Neuron (in vitro differentiated cells): ENCODE data around the gene GKAP1.
"Not testable (repeated sequence)": the region's sequence is repeated elsewhere in the genome, so short reads cannot be mapped to it uniquely, and the experiment has no call there.

Experiments used
- H2AFZ ChIP-seq: one replicate; pipeline ENCODE4 v1.6.1; 2013; ENCODE audit warnings: low read depth, mild to moderate bottlenecking, inconsistent platforms, low read length, moderate library complexity
- H3K27me3 ChIP-seq: one replicate; pipeline ENCODE4 v1.6.1; 2013; ENCODE audit warnings: low read length; ENCODE audit not compliant: insufficient read depth
- H3K36me3 ChIP-seq: one replicate; pipeline ENCODE4 v1.6.1; 2013; ENCODE audit warnings: low read length; ENCODE audit not compliant: insufficient read depth
- H3K4me1 ChIP-seq: one replicate; pipeline ENCODE4 v1.6.1; 2013; ENCODE audit warnings: low read length; ENCODE audit not compliant: insufficient read depth
- H3K4me3 ChIP-seq: 2 replicates; pipeline ENCODE4 v1.5.1; 2013; ENCODE audit warnings: mild to moderate bottlenecking, low read length, moderate library complexity
- H3K9me3 ChIP-seq: one replicate; pipeline ENCODE4 v1.6.1; 2013; ENCODE audit warnings: low read length

Gene GKAP1

GRCh38 chr9:83778164-83778563 is 39.4 kb downstream of the GKAP1 start:
- Histone ChIP-seq H3K36me3 (peaks cover 4% of the 10 kb centered on the region), H3K9me3 (no peaks in the 10 kb centered on the region), H2AFZ (no peak overlapping the region), H3K4me3 (no peak overlapping the region), H3K27me3 (no peaks in the 10 kb centered on the region), H3K4me1 (no peaks in the 10 kb centered on the region)

- no peaks in the 10 kb centered on the region for H3K9me3 ChIP-seq
- H2AFZ ChIP-seq: no peak overlapping the region
- H3K27me3 ChIP-seq: no peaks in the 10 kb centered on the region
- H3K4me3 ChIP-seq: no peak overlapping the region
- H3K4me1 ChIP-seq: no peaks in the 10 kb centered on the region
- no peaks in the 10 kb centered on the region for H3K36me3 ChIP-seq
Measured at GRCh38 chr9:83775932-83776331, 41.6 kb downstream of the GKAP1 start.

GRCh38 chr9:83772860-83773259 is 44.7 kb downstream of the GKAP1 start:
- H3K4me1 ChIP-seq: no peaks in the 10 kb centered on the region
- no peaks in the 10 kb centered on the region for H3K36me3 ChIP-seq
- H2AFZ ChIP-seq: no peak overlapping the region
- no peaks in the 10 kb centered on the region for H3K27me3 ChIP-seq
- H3K4me3 ChIP-seq: no peak overlapping the region
- H3K9me3 ChIP-seq: no peaks in the 10 kb centered on the region

- no peaks in the 10 kb centered on the region for H3K9me3 ChIP-seq
- H3K4me3 ChIP-seq: no peak overlapping the region
- no peaks in the 10 kb centered on the region for H3K36me3 ChIP-seq
- H3K27me3 ChIP-seq: no peaks in the 10 kb centered on the region
- no peaks in the 10 kb centered on the region for H3K4me1 ChIP-seq
- no peak overlapping the region for H2AFZ ChIP-seq
Measured at GRCh38 chr9:83765376-83765775, 52.2 kb downstream of the GKAP1 start.

- Histone ChIP-seq H3K36me3 (peaks cover 3% of the 10 kb centered on the region), H3K4me3 (no peak overlapping the region), H3K9me3 (no peaks in the 10 kb centered on the region), H3K4me1 (no peaks in the 10 kb centered on the region), H2AFZ (no peak overlapping the region), H3K27me3 (no peaks in the 10 kb centered on the region)
Measured at GRCh38 chr9:83754383-83754977, 63.1 kb downstream of the GKAP1 start.

- Histone ChIP-seq H3K36me3 (peaks cover 3% of the 10 kb centered on the region), H3K4me1 (no peaks in the 10 kb centered on the region), H3K27me3 (no peaks in the 10 kb centered on the region), H3K9me3 (no peaks in the 10 kb centered on the region), H3K4me3 (no peak overlapping the region), H2AFZ (no peak overlapping the region)
Measured at GRCh38 chr9:83749706-83750105, 67.9 kb downstream of the GKAP1 start.

- Histone ChIP-seq H3K4me3 (no peak overlapping the region), H3K36me3 (no peaks in the 10 kb centered on the region), H3K27me3 (no peaks in the 10 kb centered on the region), H3K9me3 (no peaks in the 10 kb centered on the region), H3K4me1 (no peaks in the 10 kb centered on the region), H2AFZ (no peak overlapping the region)
Measured at GRCh38 chr9:83744206-83744605, 73.4 kb downstream of the GKAP1 start.

- no peaks in the 10 kb centered on the region for H3K36me3 ChIP-seq
- no peaks in the 10 kb centered on the region for H3K9me3 ChIP-seq
- no peaks in the 10 kb centered on the region for H3K4me1 ChIP-seq
- H3K4me3 ChIP-seq: no peak overlapping the region
- no peaks in the 10 kb centered on the region for H3K27me3 ChIP-seq
- no peak overlapping the region for H2AFZ ChIP-seq
Measured at GRCh38 chr9:83733739-83734138, 83.8 kb downstream of the GKAP1 start.

GRCh38 chr9:83728591-83729368 is 88.8 kb downstream of the GKAP1 start:
- not testable (repeated sequence) for H3K4me1 ChIP-seq, H2AFZ ChIP-seq, H3K4me3 ChIP-seq, H3K36me3 ChIP-seq, H3K9me3 ChIP-seq, H3K27me3 ChIP-seq

GRCh38 chr9:83724436-83724835 is 93.1 kb downstream of the GKAP1 start:
- Histone ChIP-seq H3K36me3 (no peaks in the 10 kb centered on the region), H3K9me3 (no peaks in the 10 kb centered on the region), H3K4me1 (no peaks in the 10 kb centered on the region), H3K27me3 (no peaks in the 10 kb centered on the region), H2AFZ (no peak overlapping the region), H3K4me3 (no peak overlapping the region)

- Histone ChIP-seq H3K27me3 (no peaks in the 10 kb centered on the region), H3K4me1 (no peaks in the 10 kb centered on the region), H3K4me3 (no peak overlapping the region), H3K9me3 (no peaks in the 10 kb centered on the region), H3K36me3 (no peaks in the 10 kb centered on the region), H2AFZ (no peak overlapping the region)
Measured at GRCh38 chr9:83722726-83723495, 94.7 kb downstream of the GKAP1 start.

- no peaks in the 10 kb centered on the region for H3K27me3 ChIP-seq
- H3K4me3 ChIP-seq: no peak overlapping the region
- H3K36me3 ChIP-seq: no peaks in the 10 kb centered on the region
- no peak overlapping the region for H2AFZ ChIP-seq
- no peaks in the 10 kb centered on the region for H3K9me3 ChIP-seq
- H3K4me1 ChIP-seq: no peaks in the 10 kb centered on the region
Measured at GRCh38 chr9:83721509-83721908, 96.1 kb downstream of the GKAP1 start.

GRCh38 chr9:83715794-83716193 is 101.8 kb downstream of the GKAP1 start:
- H3K27me3 ChIP-seq: no peaks in the 10 kb centered on the region
- no peak overlapping the region for H2AFZ ChIP-seq
- no peaks in the 10 kb centered on the region for H3K9me3 ChIP-seq
- H3K4me3 ChIP-seq: no peak overlapping the region
- no peaks in the 10 kb centered on the region for H3K36me3 ChIP-seq
- H3K4me1 ChIP-seq: no peaks in the 10 kb centered on the region
